ENCODE measurements around the gene TSKS.

GRCh38 chr19:49802836-49803528, 39.9 kb upstream of the TSKS start:
- TF ChIP-seq CTCF (IDR thresholded peaks at IDR 0.05) (no peak), EZH2 (IDR thresholded peaks at IDR 0.05) (no peak), EZH2phosphoT487 (IDR thresholded peaks at IDR 0.05) (no peak)
